Medulla oblongata (tissue), 1 donor: ENCODE data around the gene SAPCD2.

Experiments
- DNase-seq: peaks from one replicate; pipeline ENCODE4 v3.0.0-alpha.2; 2015; ENCODE audit errors: extremely low spot score

SAPCD2 gene

DNA sequence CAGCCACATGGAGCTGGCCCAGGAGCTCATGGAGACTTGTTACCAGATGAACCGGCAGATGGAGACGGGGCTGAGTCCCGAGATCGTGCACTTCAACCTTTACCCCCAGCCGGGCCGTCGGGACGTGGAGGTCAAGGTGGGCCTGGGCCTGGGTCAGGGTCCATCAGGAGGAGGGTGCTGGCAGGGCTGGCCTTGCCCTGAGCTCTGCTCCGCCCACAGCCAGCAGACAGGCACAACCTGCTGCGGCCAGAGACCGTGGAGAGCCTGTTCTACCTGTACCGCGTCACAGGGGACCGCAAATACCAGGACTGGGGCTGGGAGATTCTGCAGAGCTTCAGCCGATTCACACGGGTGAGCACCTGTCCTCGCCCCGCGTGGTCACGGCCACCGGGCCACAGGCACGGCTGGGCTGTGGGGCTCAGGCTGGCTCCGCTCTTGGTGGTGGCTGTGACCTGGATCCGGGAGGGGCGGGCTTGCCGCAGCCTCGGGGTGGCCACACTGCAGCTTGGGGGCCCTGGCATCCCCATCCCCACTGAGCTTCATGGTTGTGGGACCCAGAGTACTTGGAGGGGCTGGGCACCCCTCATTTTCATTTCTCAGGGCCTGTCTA is 37.1 kb upstream of the SAPCD2 start:
- no peak for DNase-seq

DNA sequence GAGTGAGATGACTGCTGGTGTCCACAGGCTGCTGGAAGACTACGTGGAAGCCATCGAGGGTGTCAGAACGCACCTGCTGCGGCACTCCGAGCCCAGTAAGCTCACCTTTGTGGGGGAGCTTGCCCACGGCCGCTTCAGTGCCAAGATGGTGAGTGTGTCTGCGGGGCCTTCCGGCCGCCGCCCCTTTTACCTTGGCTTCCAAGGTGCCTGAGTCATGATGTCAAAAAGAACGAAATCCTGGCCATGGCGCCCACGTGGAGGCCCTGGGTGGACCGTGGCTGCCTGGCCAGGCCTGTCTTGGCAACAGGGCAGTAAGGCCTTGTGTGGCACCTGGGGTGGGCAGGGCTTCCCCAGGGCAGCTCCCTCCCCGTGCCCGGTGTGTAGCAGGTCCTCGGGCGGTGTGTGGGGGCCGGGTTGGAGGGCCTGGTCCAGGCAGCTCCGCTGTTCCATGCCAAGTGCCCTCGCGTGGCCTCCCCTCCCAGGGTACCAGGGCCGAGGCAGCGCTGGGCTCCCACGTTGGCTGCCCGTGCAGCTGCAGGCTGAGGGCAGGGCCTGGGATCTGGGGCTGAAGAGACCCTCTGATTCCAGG is 36.4 kb upstream of the SAPCD2 start:
- no peak for DNase-seq

DNA sequence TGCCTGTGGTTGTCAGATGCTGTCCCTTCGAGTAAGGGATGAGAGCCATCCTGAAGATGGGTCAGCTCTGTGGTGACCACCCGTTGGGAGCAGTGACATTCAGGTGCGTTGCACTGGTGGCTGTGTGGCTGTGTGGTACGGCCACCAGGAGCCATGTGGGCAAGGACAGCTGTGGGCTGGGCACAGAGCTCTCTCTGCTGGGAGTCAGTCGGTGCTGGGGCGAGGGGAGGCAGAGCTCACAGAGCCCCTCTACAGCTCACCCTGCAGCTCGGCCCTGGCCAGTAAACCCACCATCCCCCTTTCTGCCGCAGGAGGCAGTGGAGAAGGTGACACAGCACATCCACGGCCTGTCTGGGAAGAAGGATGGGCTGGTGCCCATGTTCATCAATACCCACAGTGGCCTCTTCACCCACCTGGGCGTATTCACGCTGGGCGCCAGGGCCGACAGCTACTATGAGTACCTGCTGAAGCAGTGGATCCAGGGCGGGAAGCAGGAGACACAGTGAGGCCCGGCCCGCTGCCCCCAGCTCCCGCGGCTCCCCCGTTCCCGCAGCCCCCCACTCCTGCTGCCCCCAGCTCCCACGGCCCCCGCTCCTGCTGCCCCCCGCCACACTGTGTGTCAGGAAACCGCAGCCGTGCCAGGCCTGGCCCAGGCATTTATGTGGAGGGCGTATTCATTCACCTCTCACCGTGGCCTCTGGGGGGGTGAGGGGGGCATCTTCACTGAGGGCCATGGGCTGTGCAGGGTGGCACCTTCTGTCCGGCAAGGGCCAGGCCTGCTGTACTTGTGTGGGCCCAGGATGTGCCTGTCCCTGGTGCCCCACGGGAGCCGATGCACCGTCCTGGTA is 35.7 kb upstream of the SAPCD2 start:
- no peak for DNase-seq

DNA sequence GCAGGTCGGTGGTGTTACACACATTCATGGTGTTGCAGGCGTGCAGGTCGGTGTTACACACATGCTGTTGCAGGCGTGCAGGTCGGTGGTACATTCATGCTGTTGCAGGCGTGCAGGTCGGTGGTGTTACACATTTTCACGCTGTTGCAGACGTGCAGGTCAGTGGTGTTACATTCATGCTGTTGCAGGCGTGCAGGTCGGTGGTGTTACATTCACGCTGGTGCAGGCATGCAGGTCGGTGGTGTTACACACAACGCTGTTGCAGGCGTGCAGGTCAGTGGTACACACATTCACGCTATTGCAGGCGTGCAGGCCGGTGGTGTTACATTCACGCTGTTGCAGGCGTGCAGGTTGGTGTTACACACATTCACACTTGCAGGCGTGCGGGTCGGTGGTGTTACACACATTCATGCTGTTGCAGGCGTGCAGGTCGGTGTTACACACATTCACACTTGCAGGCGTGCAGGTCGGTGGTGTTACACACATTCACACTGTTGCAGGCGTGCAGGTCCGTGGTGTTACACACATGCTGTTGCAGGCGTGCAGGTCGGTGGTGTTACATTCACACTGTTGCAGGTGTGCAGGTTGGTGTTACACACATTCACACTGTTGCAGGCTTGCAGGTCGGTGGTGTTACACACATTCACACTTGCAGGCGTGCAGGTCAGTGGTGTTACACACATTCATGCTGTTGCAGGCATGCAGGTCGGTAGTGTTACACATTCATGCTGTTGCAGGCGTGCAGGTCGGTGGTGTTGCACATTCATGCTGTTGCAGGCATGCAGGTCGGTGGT is 33.0 kb upstream of the SAPCD2 start:
- no peak for DNase-seq

DNA sequence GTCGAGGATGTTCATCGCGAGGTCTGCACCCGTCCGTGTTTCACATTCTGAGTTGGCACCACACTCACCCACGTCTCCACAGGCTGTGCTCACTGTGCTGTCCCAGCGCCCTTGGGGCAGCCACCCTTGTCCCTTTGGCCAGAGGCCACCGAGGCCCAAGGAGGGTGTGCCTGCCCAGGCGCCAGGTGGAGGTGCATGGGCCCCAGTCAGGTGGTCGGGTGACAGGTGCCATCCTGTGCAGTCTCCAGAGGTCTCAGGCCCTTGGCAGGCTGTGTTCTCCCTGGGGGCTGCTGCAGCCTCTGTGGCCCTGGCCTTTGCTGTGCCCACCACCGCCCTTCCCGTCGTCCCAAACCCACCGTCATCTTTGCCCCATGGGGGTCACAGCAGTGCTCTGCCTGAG is 28.9 kb upstream of the SAPCD2 start:
- DNase-seq: no peak

DNA sequence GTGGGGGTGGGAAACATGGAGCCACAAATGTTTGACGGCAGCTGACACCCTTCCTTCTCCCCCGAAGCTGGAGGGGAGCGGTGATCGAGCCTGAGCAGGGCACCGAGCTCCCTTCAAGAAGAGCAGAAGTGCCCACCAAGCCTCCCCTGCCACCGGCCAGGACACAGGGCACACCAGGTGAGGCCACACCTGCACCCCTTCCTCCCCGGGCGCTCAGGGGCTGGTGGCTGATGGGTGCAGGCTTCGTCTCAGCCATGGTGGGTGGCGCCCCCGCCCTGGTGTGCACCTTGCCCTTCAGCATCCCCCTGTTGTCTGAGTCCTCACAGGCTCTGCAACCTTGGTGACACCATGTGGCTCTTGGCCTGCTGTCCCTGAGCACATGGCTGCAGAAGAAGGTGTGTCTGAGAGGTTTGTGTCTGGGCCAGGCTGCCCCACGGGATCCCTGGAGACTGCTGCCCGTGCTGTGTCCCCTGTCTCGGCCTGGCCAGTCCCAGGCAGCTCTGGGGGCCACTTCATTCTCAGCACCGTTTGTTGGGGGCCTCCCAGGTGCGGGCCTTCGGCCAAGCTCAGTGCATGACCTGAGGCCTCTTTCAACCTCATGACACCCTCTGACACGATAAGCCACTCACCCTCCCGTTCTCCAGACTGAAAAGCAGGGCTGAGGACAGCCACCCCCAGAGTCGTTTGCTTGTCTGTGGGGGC is 27.6 kb upstream of the SAPCD2 start:
- DNase-seq: no peak

DNA sequence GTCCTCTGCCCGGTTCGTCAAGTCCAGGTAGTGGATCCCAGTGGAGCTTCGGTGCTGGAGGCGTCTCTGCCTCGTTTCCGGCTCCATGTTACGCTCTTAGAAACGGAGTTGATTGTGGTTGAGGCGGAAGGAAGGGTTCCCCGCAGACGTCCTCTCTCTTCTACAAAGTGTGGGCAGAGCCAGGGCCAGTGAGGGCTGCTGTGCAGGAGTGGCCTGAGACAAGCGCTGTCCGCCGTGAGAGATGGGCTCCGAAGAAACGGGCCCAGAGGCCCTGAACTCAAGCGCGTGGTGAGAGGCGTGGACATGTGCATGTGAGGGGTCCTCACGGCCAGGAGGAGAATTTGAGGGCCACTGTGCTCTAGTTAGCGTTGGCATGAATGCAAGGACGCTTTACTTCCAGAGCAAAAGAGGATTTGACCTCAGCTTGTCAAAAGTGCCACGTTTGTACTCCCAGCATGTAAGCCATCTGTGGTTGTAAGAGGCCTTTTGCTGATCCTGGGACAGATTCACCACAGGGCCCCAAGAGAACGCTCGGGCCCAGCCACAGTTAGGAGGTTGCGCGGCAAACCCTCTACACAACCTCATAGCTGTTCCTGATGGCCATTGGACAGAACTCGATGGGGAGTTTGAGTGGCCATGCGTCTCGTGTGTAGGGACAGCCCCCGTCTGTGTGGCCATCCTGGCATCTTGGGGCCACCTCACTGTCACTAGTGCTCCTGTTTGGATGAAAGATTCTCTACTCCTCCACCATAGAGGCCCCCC is 26.6 kb upstream of the SAPCD2 start:
- no peak for DNase-seq

DNA sequence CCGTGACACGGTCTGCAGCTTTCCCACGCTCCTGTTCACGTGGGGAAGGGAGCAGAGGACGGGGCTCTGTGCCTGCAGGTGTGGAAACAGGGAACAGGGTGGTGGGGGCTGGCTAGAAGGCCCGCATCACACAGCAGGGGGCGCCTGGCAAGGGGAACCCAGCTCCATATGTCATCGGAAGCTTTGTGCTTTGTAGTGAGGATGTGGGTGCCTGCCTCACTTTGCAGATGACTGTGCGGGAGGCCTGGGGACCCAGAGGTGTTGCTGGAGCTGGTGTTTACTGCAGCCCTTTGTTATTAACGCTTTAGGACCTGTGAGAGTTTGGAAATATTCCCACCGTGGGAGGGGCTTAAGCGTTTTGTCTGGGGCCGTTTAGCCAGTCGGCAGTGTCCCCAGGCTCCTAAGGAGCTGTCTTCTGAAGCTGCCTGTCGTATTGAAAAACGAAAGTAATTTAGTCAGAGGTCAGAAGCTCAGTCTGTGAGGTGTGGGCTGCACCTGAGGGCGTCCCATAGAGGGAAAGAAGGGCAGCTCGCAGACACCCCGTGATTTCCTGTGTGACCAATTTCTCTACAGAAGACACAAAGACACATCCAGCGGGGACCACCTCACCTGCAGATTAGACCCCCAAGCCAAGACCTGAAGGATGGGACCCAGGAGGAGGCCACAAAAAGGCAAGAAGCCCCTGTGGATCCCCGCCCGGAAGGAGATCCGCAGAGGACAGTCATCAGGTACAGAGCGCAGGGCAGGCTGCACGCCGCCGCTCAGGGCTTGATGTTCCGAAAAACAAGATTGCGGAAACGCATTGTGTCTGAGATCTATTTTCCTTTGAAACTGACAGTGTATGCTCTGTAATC is 25.5 kb upstream of the SAPCD2 start:
- no peak for DNase-seq

DNA sequence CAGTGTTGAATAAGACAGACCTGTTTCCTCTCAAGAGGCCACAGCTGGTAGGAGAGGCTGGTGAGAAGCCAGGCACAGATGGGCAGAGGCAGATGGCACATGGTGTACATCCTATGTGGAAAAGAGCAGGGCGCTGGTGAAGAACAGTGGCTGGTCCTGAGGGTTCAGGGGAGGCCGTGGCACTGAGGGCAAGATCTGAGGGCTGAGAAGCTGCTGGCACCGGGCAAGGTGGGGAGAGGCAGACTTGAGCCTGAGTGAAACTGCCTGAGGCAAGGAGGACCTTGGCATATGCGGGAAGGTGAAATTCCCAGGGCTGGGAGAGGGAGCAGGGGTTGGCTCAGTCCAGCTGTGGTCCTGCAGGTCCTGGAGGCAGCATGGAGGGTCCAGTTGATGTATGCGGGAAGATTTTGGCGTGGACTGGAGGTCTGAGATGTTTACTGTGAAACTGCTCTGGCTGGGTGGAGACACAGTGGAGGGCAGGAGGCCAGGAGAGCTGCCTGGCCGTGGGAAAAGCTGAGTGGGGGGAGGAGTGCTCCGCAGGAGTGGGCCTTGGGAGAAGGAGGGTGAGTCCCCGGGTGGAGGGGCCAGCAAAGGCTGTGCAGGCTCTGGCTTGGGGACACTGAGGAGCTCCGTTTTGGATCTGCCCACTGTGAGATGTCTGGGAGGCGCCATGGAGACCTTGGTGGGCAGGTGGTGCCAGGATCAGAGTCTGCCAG is 19.0 kb upstream of the SAPCD2 start:
- no peak for DNase-seq

DNA sequence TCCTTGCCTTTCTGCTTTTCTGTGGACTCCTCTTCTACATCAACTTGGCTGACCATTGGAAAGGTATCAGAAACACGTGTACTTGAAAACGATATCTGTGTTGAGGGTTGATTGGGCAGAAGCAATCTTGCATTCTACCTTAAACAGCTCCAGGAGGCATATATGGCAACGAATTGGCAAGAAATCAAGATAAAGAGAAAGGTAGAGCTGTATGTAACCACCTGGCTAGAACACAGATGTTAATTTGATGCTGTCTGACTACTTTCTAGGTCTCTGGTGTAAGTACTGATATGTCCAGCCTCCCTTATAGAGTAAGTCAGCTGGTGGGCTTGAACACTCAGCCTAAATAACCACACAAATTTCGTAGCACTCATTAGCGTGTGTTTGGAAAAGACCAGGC is 17.8 kb upstream of the SAPCD2 start:
- no peak for DNase-seq

DNA sequence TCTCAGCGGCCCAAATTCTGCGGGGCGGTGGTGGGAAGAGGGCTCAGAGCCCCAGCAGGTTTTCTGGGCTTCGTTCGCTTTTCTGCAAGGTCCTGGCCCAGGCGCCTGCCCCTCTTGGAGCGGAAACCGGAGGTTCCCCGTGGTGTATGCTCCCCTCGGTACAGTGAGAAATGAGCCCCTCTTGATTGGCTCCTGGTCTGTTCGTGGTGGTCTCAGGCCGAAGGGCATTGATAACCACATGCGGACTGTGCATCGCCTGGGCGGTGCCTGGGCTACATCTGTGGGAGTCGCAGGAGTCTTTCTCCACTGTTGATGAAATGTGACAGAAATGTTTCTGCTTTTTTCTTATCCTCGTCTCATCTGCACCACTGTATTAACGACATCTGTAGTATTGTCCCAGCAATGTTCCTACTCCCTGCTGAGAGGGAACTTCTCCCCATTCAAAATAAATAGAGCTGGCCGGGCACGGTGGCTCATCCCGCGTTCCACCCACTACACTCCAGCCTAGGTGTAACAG is 17.1 kb upstream of the SAPCD2 start:
- no peak for DNase-seq

DNA sequence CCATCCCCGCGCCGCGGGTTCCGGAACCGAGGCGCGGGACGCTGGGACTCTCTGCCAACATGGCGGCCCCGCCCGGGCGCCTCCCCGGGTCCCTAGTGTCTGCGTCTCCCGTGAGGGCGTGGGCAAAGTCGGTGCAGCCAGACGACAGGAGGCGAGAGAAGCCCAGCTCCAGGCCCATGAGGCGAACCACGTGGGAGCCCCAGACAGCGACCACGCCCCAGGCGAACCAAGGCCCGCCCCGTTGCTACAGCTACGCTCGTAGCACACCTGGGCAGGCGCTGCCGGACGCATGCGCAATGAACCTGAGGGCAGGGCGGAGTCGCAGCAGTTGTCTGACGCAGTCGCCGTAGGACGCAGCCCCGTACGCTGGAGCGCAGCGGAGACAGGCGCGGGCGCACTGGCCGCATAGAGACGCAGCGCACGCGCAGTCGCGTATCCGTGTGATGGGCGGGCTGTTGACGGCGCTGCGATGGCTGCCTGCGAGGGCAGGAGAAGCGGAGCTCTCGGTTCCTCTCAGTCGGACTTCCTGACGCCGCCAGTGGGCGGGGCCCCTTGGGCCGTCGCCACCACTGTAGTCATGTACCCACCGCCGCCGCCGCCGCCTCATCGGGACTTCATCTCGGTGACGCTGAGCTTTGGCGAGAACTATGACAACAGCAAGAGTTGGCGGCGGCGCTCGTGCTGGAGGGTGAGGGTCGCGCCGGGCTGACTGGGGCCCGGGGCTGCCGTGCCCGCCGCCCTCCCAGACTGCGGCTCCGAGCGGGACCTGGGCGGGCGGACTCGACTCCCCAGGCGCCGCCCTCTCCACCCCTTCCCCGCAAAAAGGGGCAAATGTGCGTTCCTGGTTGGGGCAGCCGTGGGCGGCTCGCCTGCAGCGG is 16.4 kb upstream of the SAPCD2 start, which contains the start of gene MAN1B1:
MAN1B1 (plus strand) TSS at position 455 of the 878 bp plus-strand sequence; CDS start at position 470, 15 bp downstream.
- DNase-seq: peak; percentile 97

DNA sequence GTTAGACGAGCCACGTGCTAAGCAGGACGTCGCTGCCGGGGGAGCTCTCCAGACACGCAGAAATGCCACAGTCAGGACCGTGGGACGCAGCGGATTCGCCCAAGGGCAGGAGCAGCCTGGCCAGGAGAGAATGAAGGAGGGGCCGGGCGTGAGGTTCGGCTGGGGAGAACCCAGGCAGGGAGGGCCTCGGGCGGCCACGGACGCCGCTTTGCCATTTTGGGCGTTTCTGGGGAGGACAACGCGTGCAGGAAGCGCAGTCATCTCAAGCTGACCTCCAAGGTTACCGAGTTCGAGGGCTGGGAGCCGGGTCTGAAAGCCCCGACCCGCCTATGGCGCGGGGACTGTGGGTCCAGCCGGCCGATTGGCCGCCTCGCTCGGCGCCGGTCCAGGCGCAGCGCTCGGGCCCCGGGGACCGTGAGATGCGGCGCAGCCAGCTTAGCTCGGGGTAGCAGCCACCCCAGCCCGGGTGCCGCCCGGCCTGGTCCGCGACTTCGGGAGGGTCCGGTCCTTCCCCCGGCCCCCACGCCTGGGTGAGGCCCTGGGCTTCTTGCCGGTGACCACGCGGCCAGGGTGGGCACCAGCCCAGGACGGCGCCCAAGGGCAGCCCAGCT is 15.7 kb upstream of the SAPCD2 start:
- DNase-seq: no peak

DNA sequence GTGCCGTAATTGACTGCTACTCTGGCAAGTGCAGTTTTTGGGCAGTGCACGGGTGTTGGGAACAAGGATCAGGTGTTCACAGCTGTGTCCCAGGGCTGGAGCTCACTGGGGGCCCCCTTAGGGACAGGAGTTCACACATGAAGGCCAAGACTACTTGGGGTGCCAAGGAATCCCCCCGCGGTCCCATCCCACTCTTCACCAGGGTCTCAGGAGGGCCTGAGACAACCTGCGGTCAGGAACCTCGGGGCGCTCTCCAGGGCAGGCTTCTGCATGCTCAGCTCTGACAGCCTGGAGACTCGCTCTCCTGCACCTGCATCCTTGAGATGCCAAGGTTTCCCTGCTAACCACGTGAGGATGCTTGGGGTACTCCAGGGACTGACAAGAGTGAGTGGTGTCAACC is 14.2 kb upstream of the SAPCD2 start:
- no peak for DNase-seq

DNA sequence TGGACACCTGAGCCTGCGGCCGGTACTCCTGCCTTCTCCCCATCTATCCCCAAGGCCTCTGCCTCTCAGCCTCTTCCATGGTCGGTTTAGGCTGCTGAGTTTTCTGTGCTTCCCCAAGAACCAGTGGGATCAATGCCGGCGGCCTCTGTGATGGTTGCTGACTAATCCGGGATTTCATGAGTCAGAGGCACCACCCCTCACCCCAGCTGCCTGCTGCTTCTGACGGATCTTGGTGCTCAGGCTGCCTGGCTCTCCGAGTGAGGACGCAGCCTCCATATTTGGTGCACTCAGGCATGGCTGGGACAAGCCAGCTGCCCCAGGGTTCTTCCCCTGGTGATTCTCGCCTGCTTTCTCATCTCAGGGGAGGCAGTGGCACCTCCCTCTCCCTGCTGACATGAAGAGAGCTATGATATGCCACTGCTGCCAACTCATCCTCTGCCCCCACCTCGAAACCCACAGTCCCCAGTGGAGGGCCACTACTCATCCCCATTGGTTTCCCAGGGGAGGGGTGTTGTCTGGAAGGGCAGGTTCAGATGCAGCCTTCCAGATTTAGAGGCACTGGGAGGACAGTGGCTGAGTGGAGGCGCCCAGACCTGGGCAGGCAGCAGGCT is 13.1 kb upstream of the SAPCD2 start:
- no peak for DNase-seq

DNA sequence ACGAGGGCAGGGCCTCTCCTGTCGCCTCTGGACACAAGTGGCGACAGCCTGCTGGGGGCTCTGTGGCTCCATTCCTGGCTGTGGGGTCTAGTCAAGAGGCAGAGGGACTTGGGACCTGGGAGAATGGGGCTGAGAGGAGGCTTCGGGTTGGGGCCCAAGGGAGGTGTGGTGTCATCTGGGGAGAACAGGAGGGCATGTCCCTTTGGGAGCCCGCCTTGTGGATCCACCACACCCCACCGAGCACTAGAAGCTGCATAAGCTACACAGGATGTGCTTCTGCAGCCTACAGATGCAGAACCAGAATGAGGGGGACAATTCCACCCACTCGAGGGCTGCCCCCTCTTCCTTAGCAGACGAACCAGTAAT is 12.6 kb upstream of the SAPCD2 start:
- DNase-seq: no peak
